GM23248 (cell line): ENCODE measurements around the gene ZSCAN9.

Experiments
- EZH2 ChIP-seq: fragments of 200-600 bp; sonication (generic); IDR thresholded peaks from 2 replicates; pipeline ENCODE4 v1.6.1; 2018; ENCODE audit warnings: antibody characterized with exemption, mild to moderate bottlenecking; ENCODE audit not compliant: insufficient read depth, poor library complexity, severe bottlenecking
- EZH2phosphoT487 ChIP-seq: fragments of 200-600 bp; sonication (generic); IDR thresholded peaks from 2 replicates; pipeline ENCODE4 v1.6.1; 2018; ENCODE audit warnings: antibody characterized with exemption, moderate library complexity, mild to moderate bottlenecking, low read depth; ENCODE audit not compliant: insufficient read depth

GRCh38 chr6:28213213-28213523 lies 11.9 kb upstream of the ZSCAN9 start:
- TF ChIP-seq EZH2 = no peak
- no peak for TF ChIP-seq EZH2phosphoT487
